PC-9 (cell line): ENCODE measurements around the gene PSMG3. TPM values are rescaled to one million over a fixed set of nuclear protein-coding genes. Genes with fewer than 3 reads are reported as not detected.

ENCODE experiments used
- BruUV-seq: library from RNA; stranded (reverse); fragments of 400-500 nt; replicated peaks from 2 replicates; lab custom pipeline; 2021; lab: Mats Ljungman, UMichigan
- CTCF ChIA-PET: fragments of 300-600 bp; sonication (Branson Sonifier 250); formaldehyde crosslinking; loops from one replicate; lab custom pipeline; 2022; ENCODE audit warnings: antibody characterized with exemption; lab: Charles Lee
- POLR2A ChIA-PET: fragments of 300-600 bp; sonication (Branson Sonifier 250); formaldehyde crosslinking; loops from one replicate; lab custom pipeline; 2022; ENCODE audit warnings: antibody characterized with exemption; ENCODE audit not compliant: unreplicated experiment; lab: Charles Lee
- DNase-seq, 2 experiments: peaks; one replicate each; pipeline versions ENCODE4 v3.0.0 to v3.0.0-alpha.2; 2015 to 2022; ENCODE audit warnings: mixed read lengths in 1 of 2
- H2AFZ ChIP-seq: fragments of 200-600 bp; sonication (generic); 2 replicates; pipeline ENCODE4 v1.8.1; 2017; ENCODE audit warnings: antibody characterized with exemption
- H3F3A ChIP-seq: fragments of 200-600 bp; sonication (generic); 2 replicates; pipeline ENCODE4 v1.8.1; 2017; ENCODE audit warnings: antibody characterized with exemption, mild to moderate bottlenecking, low read depth; ENCODE audit not compliant: insufficient read depth
- H3K27ac ChIP-seq: fragments of 200-600 bp; sonication (generic); 2 replicates; pipeline ENCODE4 v1.6.1; 2016; ENCODE audit warnings: mixed run types
- H3K27me3 ChIP-seq: fragments of 200-600 bp; sonication (generic); 2 replicates; pipeline ENCODE4 v1.6.1; 2016; ENCODE audit warnings: low read depth, mixed run types; ENCODE audit not compliant: insufficient read depth
- H3K36me3 ChIP-seq: fragments of 200-600 bp; sonication (generic); 2 replicates; pipeline ENCODE4 v1.6.1; 2016; ENCODE audit warnings: low read depth, mixed run types
- H3K4me1 ChIP-seq: fragments of 200-600 bp; sonication (generic); replicated peaks from 2 replicates; pipeline ENCODE4 v1.6.1; 2016; ENCODE audit warnings: mixed run types; ENCODE audit not compliant: insufficient read depth
- H3K4me2 ChIP-seq: fragments of 200-600 bp; sonication (generic); 2 replicates; pipeline ENCODE4 v1.6.1; 2017; ENCODE audit warnings: mixed run types
- H3K4me3 ChIP-seq: fragments of 200-600 bp; sonication (generic); 2 replicates; pipeline ENCODE4 v1.6.1; 2016; ENCODE audit warnings: mixed run types
- H3K79me2 ChIP-seq: fragments of 200-600 bp; sonication (generic); 2 replicates; pipeline ENCODE4 v1.6.1; 2017; ENCODE audit warnings: low read depth, mixed run types
- H3K9me2 ChIP-seq: fragments of 200-600 bp; sonication (generic); 2 replicates; pipeline ENCODE4 v1.8.1; 2017; ENCODE audit warnings: mild to moderate bottlenecking; ENCODE audit not compliant: insufficient read depth
- H3K9me3 ChIP-seq: fragments of 200-600 bp; sonication (generic); 2 replicates; pipeline ENCODE4 v1.8.1; 2016; ENCODE audit warnings: low read depth; ENCODE audit not compliant: insufficient read depth
- H4K20me1 ChIP-seq: fragments of 200-600 bp; sonication (generic); 2 replicates; pipeline ENCODE4 v1.8.1; 2017; ENCODE audit not compliant: insufficient read depth
- EZH2 ChIP-seq: fragments of 200-600 bp; sonication (generic); IDR thresholded peaks from 2 replicates; pipeline ENCODE4 v1.8.0; 2017; ENCODE audit warnings: antibody characterized with exemption, low read depth
- intact Hi-C: fragments of 100-400 bp; cut with micrococcal nuclease; formaldehyde crosslinking; loops from one replicate; pipeline ENCODE4 v1.10.0; 2022; ENCODE audit not compliant: unreplicated experiment
- total RNA-seq: library from RNA; stranded (reverse); gene quantifications from 2 replicates; pipeline ENCODE4 v1.2.3, GENCODE V29; 2021
- TF ChIP-seq, protein P1 (sequence below): fragments of 200-600 bp; sonication (generic); conservative IDR thresholded peaks from 2 replicates; pipeline ENCODE4 v1.6.1; 2017; ENCODE audit warnings: mixed run types, antibody characterized with exemption, mild to moderate bottlenecking, moderate library complexity

PSMG3 gene
- total RNA-seq, 1 experiment from 2014 or later: 63.3 TPM

DNA sequence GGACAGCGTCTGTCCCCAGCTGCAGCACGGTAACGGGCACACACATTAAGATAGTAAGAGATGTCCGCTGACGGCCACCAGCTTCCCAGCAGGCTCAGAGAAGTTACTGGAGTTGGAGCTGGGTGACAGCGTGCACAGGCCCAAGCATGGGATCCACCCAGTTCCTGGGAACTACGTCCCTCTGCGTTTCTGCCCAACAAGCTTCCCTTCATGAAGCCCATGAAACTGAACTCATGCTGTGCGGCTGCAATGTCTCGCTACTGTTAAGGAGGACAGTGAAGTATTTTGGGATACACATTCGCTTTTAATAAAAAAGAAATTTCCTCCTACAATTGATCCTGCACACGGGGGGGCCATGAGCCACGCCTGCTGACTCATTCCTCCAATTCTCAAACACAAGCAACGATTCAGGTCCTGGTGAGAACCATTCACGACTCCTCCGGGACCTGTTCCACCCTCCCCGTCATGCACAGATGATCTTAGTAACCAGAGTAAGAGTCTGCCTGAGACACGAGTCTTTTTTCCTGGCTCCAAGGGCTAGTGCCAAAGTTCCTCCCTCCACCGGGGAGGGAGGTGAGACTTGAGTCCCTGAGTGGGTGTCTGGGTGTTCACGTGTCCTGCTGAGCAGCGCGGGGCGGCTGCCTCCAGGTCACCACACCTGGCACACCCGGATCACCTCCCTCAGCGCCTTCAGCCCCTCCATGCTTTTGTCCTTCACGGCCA lies 2.6 kb downstream of the PSMG3 start:
- H3K79me2 ChIP-seq: peaks cover 30% of the 10 kb centered on the region
- POLR2A ChIA-PET: interaction anchor here (0.6 kb wide), 1 partner anchor 30 kb away, joined by 3 read pairs; no protein-coding TSS in a partner anchor
- TF ChIP-seq EZH2: no peak
- TF ChIP-seq, protein P1, sequence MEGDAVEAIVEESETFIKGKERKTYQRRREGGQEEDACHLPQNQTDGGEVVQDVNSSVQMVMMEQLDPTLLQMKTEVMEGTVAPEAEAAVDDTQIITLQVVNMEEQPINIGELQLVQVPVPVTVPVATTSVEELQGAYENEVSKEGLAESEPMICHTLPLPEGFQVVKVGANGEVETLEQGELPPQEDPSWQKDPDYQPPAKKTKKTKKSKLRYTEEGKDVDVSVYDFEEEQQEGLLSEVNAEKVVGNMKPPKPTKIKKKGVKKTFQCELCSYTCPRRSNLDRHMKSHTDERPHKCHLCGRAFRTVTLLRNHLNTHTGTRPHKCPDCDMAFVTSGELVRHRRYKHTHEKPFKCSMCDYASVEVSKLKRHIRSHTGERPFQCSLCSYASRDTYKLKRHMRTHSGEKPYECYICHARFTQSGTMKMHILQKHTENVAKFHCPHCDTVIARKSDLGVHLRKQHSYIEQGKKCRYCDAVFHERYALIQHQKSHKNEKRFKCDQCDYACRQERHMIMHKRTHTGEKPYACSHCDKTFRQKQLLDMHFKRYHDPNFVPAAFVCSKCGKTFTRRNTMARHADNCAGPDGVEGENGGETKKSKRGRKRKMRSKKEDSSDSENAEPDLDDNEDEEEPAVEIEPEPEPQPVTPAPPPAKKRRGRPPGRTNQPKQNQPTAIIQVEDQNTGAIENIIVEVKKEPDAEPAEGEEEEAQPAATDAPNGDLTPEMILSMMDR: no peak
- peak overlapping the region; percentile 24 for H3K27ac ChIP-seq
- CTCF ChIA-PET: interaction anchor here (0.7 kb wide), 1 partner anchor 956 kb away, joined by 7 read pairs; no protein-coding TSS in a partner anchor
- no peak overlapping the region for H2AFZ ChIP-seq
- H4K20me1 ChIP-seq: no peaks in the 10 kb centered on the region; the same call in 1 of the 2 replicates
- H3K4me3 ChIP-seq: no peak overlapping the region; the same call in 1 of the 2 replicates
- peaks cover 6% of the 10 kb centered on the region for H3K36me3 ChIP-seq
- H3K4me2 ChIP-seq: peak overlapping the region; percentile 82
- H3K27me3 ChIP-seq: no peaks in the 10 kb centered on the region
- H3K9me3 ChIP-seq: no peaks in the 10 kb centered on the region
- H3F3A ChIP-seq: peaks cover 64% of the 10 kb centered on the region; the same call in 1 of the 2 replicates
- TSS peak; percentile 1 for BruUV-seq
- peaks cover 34% of the 10 kb centered on the region for H3K4me1 ChIP-seq
- no peaks in the 10 kb centered on the region for H3K9me2 ChIP-seq
- intact Hi-C loops: loop anchor here (1.0 to 10.0 kb wide), 2 partner anchors 8 to 678 kb away; partner anchors contain the start of genes MRM2 and NUDT1
- peak; percentile 59 to 78 for DNase-seq

DNA sequence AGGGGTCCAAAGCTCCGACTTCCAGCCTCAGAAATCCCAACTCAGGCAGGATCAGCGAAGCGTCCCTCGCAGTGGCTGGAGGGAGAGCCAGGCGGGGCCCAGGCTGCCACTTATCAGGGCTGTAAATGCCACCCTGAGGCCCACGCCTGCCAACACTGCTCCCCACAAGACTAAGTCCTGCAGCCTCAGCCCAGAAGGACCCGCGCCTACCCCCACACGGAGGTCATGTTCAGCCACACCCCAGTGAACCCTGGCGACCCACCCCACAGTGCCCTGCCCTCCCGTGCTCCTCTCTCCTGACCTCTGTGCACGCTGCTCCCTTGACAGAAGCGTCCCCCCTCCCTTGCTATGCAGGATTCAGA lies 3.2 kb downstream of the PSMG3 start:
- Histone ChIP-seq H3K79me2 (peaks cover 30% of the 10 kb centered on the region), H3K27me3 (no peaks in the 10 kb centered on the region), H3K27ac (no peak overlapping the region), H3K4me1 (peaks cover 32% of the 10 kb centered on the region), H3K9me3 (no peaks in the 10 kb centered on the region), H3K4me2 (no peak overlapping the region), H3F3A (peaks cover 59% of the 10 kb centered on the region; the same call in 1 of the 2 replicates), H3K4me3 (no peak overlapping the region), H4K20me1 (no peaks in the 10 kb centered on the region; the same call in 1 of the 2 replicates), H2AFZ (no peak overlapping the region), H3K36me3 (peaks cover 6% of the 10 kb centered on the region), H3K9me2 (no peaks in the 10 kb centered on the region)
- BruUV-seq: no TSS peak
- no peak for DNase-seq
- POLR2A ChIA-PET: no interaction called here
- intact Hi-C loops: loop anchor here (1.0 to 10.0 kb wide), 2 partner anchors 7 to 678 kb away; partner anchors contain the start of genes MRM2 and NUDT1
- CTCF ChIA-PET: interaction anchor here (0.7 kb wide), 1 partner anchor 957 kb away, joined by 7 read pairs; no protein-coding TSS in a partner anchor
- TF ChIP-seq, protein P1: no peak

- Histone ChIP-seq H3K27me3 (no peaks in the 10 kb centered on the region), H3K9me2 (no peaks in the 10 kb centered on the region), H3K79me2 (peaks cover 21% of the 10 kb centered on the region), H3K4me3 (no peak overlapping the region), H3K36me3 (peaks cover 6% of the 10 kb centered on the region), H3K27ac (no peak overlapping the region), H3K9me3 (no peaks in the 10 kb centered on the region), H3K4me1 (peaks cover 39% of the 10 kb centered on the region), H2AFZ (no peak overlapping the region), H3F3A (peaks cover 48% of the 10 kb centered on the region), H4K20me1 (no peaks in the 10 kb centered on the region; the same call in 1 of the 2 replicates), H3K4me2 (no peak overlapping the region)
- intact Hi-C loops: loop anchor here (10.0 kb wide), 1 partner anchor 680 kb away; the partner anchor contains the start of genes MRM2 and NUDT1
- BruUV-seq: no TSS peak
- CTCF ChIA-PET: no interaction called here
- TF ChIP-seq, protein P1: no peak
- no peak for TF ChIP-seq EZH2
- peak in 1 of 2 experiments; percentile 51 for DNase-seq
- POLR2A ChIA-PET: interaction anchor here (1.0 kb wide), 1 partner anchor 9 kb away, joined by 5 read pairs; no protein-coding TSS in a partner anchor
Measured at GRCh38 chr7:1564603-1565022, 5.2 kb downstream of the PSMG3 start.
